ENCODE results near the gene IFITM10.

Gene IFITM10

DNA sequence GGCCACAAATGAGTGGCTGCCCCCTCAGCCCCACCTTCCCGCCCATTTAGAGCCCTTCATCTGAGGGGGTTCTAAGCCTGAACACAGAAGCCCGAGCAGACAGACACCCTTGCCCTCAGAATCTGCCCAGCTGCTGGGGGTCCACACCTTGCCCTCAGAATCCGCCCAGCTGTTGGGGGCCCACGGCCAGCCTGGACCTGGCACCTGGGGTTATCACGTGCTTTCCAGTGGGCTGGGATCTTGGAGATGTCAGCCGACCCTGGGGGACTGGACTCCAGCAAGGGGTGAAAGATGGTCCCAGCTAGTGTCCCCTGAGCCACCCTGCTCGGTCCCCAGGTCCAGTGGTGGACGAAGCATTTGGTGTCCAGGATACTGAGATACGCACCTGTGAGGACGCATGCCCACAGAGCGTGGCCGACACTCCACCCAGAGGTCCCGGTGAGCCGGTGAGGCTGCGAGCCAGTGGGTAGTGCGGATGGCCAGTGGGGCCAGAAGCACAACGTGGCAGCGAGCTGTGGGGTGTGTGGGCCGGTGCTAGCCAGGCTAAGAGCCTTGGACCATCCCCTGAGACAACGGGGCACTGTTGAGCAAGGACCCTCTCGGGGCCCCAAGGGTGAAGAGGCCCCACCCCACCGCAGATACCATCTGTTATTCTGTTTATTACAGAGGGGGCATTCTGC lies 16.5 kb upstream of the IFITM10 start:
- H3K4me3 ChIP-seq (ENCODE audit: low read depth, low read length) = no peak overlapping the region
- DNase-seq (ENCODE audit: low read depth) = no peak
- no peak for TF ChIP-seq CTCF (IDR thresholded peaks at IDR 0.05; ENCODE audit: low read depth, low read length, missing control alignments)

DNA sequence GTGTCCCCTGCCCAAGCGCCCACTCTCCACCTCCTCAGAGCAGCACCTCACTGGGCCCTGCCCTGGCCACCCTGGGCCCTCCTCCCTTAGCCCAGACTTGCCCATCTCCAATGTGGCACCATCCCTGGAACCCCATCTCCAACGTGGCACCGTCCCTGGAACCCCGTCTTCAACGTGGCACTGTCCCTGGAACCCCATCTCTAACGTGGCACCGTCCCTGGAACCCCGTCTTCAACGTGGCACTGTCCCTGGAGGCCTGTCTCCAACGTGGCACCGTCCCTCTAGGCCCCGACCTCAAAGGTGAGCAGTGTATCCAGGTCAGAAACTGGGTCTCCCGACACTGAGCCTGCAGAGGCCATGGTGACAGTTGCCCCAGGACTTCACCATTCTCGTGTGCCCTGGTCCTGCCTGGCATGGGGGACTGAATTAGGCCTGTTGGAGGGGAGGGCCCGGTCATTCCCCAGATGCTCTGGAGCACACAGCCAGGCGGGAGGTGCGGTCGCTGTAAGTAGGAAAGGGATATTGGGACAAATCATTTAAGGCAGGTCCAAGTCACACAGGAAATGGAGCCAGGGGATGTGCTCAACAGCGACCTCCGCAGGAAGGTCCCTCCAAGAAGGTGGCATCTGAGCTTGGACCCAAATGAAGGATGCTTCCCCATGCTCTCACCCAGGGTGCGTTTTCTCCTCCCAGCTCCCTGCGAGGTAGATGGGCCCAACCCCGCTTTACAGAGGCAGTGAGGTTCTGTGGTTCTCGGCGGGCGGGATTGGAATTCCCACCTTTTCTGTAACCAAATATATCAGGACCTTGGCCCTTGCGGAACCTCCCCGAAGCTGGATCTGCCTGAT lies 15.7 kb upstream of the IFITM10 start:
- peak; percentile 23 for TF ChIP-seq CTCF (IDR thresholded peaks at IDR 0.05; ENCODE audit: low read depth, low read length, missing control alignments)
- no peak for DNase-seq (ENCODE audit: low read depth)
- no peak overlapping the region for H3K4me3 ChIP-seq (ENCODE audit: low read depth, low read length)

DNA sequence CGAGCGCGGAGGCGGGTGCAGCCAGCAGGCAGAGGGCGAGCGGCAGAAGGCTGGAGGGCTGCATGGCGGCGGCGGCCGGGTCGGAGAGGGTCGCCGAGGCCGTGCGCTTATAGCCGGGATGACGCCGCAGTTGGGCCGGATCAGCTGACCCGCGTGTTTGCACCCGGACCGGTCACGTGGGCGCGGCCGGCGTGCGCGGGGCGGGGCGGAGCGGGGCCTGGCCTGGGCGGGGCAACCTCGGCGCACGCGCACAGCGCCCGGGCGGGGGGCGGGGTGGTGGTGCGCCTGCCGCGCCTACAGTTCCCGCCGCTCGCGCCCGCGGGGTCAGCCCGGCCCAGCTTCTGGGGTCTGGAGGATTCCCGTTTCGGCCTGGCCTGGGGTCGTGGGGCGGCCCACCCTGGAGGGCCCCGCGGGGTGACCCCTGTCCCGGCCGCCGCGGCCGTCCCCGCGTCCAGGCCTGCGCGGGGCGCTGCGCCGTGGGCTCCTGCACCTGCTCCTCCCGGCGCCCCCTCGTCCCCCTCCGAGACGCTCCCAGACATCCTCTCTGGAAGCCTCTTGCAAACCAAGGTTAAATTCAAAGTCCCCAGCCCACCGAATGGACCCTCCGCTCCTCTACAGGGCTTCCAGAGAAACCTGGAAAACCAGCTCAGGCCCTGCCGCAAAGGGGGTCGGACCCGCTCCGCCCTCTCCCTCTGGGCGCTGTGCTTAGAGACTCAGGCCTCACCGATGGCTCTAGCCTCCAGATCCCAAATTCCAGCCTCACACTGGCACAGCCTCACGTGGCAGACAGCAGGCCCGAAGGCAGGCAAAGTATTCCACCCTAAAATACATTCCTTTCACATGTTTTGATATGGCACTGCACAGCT lies 13.6 kb upstream of the IFITM10 start, which contains the start of gene CTSD:
Gene CTSD, minus strand, starts transcription at position 132 of the 866 bp plus-strand sequence. Its CDS starts 68 bp downstream, at position 64.
- peak; percentile 24 for DNase-seq (ENCODE audit: low read depth)
- H3K4me3 ChIP-seq (ENCODE audit: low read depth, low read length) = peak within 1 kb of the TSS; percentile 89
- peak; percentile 18 for TF ChIP-seq CTCF (IDR thresholded peaks at IDR 0.05; ENCODE audit: low read depth, low read length, missing control alignments)

DNA sequence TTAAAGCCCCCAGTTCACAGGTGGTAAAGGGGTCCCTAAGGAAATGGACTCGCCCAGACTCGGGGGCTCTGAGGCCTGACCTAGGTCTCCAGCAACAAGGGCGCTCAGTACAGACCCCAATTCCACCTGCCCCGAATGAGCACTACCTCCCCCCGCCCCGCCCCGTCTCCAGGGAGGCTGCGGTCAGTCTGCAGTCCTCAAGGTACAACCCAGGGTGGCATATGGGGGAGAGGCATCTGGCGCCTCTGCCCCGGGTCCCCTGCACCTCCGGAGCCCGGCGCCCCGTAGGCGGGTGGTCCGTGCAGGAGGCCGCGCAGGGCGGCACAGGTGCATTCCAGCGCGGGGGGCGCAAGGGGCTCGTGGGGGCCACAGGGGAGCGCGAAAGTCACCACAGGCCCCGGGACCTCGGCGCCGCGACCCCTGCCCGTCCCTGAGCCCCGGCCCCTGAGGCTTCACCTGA lies 13.0 kb upstream of the IFITM10 start:
- peak overlapping the region; percentile 89 for H3K4me3 ChIP-seq (ENCODE audit: low read depth, low read length)
- DNase-seq (ENCODE audit: low read depth) = no peak
- TF ChIP-seq CTCF (IDR thresholded peaks at IDR 0.05; ENCODE audit: low read depth, low read length, missing control alignments) = no peak

DNA sequence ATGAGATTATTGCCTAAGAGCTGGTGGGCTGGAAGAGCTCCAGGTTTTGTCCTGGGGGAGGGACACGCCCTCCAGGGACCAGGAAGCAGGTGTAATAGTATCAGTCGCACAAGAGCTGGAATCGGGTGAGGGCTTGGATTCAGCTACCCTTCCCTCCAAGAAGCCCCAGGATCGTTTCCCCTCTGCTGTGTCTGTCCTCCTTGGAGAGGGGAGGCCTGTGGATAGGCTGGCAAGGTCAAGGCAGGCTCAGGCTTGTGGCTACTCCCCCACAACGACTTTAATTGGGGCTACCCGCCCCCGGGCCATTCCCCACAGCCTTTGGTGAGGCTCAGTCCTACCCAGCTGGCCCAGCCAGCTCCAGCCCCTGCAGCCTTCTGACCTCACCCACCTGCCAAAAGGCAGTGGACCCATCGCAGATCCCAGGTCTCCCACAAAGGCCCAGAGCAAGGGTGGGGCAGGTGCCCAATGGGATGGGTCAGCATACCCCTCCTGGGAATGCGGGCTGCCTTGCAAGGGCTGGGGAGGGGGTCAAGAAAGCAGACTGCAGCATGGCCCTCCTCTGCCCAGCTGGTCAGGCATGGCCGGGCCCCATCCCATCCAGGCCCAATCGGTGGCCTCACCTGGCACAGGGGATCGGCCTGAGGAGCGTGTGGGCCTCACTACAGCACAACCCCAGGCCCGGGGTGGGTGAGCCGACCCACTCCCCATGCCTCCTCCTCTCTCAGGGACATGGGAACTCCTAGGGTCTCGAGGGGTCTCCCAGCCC lies 12.3 kb upstream of the IFITM10 start:
- H3K4me3 ChIP-seq (ENCODE audit: low read depth, low read length) = peak overlapping the region; percentile 89
- TF ChIP-seq CTCF (IDR thresholded peaks at IDR 0.05; ENCODE audit: low read depth, low read length, missing control alignments) = no peak
- no peak for DNase-seq (ENCODE audit: low read depth)
